ENCODE data around the gene AKR1E2.
"Not testable (repeated sequence)": the region's sequence is repeated elsewhere in the genome, so short reads cannot be mapped to it uniquely, and the experiment has no call there.

AKR1E2 gene

DNA sequence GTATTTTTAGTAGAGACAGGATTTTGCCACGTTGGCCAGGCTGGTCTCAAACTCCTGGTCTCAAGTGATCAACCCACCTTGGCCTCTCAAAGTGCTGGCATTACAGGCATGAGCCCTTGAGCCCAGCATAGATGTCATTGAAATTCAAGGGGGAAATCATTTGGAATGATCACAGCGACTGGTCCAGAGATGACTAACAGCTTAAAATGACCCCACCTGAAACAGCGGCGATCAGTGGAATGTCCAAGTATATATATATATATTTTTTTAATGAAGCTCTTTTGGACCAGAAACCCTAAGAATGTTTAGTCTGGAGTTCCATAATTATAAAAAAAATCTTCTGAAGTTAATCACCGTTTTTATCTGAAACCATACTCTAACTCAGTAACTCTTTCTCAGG, 12.5 kb upstream of the AKR1E2 start:
- DNase-seq (ENCODE audit: low read depth) = no peak

DNA sequence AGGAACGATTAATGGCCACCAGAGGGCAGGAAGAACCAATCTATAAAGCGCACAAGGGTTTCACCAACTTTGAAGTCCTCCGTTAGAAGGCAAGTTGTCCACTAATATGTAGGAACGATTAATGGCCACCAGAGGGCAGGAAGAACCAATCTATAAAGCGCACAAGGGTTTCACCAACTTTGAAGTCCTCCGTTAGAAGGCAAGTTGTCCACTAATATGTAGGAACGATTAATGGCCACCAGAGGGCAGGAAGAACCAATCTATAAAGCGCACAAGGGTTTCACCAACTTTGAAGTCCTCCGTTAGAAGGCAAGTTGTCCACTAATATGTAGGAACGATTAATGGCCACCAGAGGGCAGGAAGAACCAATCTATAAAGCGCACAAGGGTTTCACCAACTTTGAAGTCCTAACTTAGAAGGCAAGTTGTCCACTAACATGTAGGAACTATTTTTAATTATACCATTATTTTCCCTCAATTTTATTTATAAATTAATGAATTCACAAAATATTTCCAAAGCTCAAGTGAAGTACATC, 10.3 kb upstream of the AKR1E2 start:
- not testable (repeated sequence) for DNase-seq (ENCODE audit: low read depth)

DNA sequence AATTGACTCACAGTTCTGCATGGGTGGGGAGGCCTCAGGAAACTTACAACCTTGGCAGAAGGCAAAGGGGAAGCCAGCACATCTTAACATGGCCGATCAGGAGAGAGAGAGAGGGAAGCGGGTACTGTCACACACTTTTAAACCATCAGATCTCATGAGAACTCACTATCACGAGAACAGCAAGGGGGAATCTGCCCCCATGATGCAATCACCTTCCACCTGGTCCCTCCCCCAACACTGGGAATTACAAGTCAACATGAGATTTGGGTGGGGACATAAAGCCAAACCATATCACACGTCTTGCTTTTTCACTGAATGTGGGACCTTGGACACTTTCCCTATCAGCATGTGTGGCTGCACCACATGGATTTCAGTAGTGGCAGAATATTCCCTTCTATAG, 9.0 kb upstream of the AKR1E2 start:
- no peak for DNase-seq (ENCODE audit: low read depth)

DNA sequence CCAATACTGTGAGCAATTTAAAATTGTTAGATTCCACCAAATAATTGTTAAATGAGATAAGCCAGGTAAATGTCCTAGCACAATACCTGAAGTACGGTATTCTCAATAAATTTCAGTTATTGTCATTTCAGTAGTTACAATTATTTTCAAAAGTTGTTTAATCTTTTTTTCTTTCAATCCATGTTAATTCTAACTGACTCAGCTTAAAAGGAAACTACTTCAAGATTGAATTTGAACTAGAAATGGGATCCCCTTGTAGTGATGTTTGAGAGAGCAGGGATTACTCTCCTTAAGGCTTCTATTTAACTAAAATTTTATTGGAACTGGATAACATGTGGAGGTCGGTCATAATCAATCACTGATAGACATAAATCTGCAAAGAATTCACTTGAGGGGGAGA, 6.9 kb upstream of the AKR1E2 start:
- DNase-seq (ENCODE audit: low read depth) = no peak

DNA sequence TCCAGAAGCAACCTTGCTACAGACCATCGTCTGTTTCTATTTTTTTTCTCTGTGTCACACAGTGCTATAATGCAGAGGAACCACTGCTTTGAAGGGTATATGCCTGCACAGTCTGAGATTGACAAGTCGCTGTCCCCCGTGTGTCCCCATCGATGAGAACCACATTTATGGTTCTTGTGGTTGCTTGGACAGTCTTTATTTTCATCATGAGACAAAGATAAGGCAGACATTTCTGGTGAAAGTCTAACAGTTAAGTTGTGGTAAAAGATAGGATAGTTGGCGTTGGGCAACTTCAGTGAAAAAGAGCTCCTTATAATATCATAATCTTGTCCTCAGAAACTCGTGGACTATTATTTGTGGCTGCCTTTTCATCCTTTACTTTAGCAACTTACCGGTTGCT, 6.3 kb upstream of the AKR1E2 start:
- DNase-seq (ENCODE audit: low read depth) = no peak

DNA sequence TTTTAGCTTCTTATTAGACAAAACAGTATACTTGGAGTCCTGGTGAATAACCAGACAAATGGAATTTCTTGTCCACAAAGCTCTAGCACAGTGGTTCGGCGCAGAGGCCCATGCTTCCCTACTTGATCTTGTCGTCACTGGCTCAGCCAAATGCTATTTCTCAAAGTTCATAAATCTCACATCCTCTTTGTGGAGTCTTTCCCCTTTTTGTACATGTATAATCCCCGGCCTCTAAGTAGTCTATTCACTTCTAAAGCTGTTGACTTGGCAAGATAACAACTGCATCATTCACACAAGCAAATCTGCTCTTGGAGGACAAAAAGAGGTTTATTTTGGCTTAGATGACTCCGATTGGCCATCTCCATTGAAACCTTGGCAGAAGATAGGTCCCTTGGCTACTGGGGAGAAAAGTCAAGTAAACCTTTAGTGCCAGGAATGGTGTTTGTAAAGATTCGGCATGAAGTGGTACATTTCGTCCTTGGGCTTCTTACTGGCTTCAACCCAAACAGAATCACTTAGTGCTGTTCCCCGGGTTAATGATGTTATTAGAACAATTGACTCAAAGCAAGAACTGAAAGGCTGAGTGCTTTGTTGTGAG, 5.1 kb upstream of the AKR1E2 start:
- no peak for DNase-seq (ENCODE audit: low read depth)

DNA sequence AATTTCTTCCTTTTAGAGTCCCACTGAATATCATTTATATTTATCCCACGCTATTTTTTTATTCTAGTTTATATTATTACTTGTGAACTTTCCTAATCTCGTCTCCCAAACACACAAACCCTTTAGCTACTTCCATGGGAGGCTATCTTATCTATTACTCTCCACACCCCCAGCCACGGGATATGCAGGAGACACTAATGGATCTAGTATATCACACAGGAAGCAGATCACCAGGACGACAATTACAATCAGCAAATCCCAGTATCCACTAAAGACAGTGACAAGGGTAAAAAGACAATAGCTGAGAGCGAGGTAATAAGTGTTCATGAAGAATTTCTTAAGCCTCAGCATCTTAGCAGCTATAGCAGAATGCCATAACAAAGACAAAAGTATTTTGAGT, 3.8 kb upstream of the AKR1E2 start:
- DNase-seq (ENCODE audit: low read depth) = no peak

DNA sequence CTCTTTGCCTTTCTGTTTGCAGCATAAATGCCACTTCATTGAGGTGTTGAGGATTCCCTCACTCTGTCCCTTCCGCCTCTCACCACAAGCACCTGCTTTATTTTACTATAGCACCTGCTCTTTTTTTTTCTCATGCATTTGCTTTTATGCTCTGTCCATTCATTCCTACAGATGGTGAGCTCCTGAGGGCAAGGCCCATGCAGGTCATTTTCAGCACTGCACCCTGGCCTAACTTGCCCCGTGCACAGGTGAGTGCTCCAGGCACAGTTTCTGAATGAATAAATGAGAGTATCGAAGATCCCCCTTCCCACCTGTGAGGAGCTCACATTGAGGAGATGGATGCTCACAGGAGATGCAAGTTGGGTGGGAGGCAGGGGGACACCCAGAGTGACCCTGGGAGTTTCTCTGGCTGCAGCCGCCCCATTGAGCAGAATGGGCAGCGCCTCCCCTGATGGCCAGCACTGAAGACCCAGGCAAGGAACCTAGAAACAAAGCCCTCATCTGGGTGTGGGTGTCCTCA, 1.2 kb upstream of the AKR1E2 start:
- no peak for DNase-seq (ENCODE audit: low read depth)

DNA sequence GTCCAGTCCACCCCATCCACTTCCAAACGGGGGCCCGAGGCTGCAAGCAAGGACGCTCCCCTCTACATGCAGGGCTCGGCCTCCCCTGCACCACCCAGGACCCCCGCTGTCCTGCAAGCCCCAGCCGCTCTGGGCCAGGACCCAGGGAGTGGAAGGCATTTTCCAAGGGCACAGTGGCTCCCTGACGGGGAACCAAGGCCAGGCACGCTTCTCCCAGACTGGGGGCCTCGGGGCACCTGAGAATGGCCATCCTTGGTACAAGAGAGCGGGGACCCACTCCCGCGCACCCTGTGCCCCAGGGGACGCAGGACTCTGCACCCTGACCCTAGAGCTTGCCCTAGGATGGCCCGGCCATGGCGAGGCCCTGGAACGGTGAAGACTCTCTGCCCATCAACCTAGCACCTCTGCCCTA, 545 bp upstream of the AKR1E2 start:
- no peak for DNase-seq (ENCODE audit: low read depth)

DNA sequence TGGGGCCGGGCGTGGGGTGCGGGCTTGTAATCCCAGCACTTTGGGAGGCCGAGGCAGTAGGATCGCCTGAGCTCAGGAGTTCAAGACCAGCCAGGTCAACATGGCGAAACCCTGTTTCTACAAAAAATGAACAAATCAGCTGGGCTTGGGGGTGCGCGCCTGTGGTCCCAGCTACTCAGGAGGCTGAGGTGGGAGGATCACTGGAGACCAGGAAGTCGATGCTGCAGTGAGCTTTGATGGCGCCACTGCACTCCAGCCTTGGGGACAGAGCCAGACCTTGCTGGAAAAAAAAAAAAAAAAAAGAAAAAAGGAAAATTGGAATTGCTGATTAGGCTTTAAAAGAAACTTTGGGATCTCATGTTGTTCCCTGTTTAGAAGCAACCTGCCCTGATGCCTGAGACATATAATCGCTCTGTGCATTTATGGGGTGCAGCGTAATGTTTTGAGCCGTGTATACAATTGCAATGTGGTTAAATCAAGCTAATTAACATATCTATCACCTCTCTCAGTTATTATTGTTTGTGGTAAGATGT, 851 bp downstream of the AKR1E2 start:
- no peak for DNase-seq (ENCODE audit: low read depth)

DNA sequence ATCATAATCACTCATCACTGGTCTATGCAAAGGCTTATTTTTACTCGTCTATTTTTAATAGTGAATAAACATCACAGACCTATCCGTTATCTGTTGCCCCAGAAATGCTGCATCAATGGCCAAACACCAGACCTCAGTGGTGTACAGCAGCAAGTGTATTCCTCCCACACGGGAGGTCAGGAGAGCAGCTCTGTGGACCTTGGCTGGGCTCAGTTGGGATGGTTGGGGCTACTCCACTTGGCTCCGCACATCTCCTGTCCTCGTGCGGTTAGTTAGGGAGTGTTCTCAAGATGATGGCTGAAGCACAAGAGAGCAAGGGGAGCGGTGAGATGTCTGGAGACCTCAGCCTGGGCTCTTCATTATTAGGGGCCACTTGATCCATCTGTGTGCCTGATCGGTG, 2.0 kb downstream of the AKR1E2 start:
- DNase-seq (ENCODE audit: low read depth) = no peak

DNA sequence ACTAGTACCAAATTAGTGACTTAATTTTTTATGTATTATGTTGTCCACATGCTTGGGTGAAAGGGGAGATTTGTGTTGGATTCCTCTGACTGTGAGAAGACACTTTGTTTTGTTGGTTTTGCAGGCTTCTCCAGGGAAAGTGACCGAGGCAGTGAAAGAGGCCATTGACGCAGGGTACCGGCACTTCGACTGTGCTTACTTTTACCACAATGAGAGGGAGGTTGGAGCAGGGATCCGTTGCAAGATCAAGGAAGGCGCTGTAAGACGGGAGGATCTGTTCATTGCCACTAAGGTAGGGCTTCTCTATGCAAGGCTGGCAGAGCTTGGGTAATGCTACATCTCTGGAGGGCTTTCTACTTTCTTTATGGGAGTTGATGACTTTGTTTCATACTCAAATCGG, 4.5 kb downstream of the AKR1E2 start:
- no peak for DNase-seq (ENCODE audit: low read depth)

DNA sequence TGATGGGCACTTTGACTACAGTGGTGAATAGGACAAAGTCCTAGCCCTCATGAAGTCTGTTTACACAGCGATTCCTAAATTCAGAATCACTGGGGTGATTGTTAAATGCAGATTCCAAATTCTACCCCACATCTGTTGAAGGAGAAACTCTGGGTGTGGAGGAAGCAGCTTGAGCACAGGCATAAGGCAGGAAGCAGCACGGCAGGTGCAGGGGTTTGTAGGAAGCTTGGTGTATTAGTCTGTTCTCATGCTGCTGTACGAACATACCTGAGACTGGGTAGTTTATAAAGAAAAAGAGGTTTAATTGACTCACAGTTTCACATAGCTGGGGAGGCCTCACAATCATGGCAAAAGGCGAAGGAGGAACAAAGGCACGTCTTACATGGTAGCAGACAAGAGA, 5.1 kb downstream of the AKR1E2 start:
- DNase-seq (ENCODE audit: low read depth) = no peak

DNA sequence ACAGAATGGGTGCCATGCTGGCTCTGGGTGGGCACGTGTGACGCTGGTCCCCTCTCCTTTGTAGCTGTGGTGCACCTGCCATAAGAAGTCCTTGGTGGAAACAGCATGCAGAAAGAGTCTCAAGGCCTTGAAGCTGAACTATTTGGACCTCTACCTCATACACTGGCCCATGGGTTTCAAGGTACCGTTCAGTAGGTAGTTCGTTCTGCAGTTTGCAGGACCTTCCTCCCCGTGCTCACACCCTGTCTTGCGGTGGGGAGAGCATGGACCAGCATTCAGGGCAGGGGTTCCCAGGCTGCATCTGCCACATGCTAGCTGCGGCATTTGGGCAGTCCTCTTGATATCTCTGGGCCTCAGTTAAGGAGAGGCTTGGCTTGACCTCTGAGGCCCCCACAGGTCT, 7.3 kb downstream of the AKR1E2 start:
- no peak for DNase-seq (ENCODE audit: low read depth)

DNA sequence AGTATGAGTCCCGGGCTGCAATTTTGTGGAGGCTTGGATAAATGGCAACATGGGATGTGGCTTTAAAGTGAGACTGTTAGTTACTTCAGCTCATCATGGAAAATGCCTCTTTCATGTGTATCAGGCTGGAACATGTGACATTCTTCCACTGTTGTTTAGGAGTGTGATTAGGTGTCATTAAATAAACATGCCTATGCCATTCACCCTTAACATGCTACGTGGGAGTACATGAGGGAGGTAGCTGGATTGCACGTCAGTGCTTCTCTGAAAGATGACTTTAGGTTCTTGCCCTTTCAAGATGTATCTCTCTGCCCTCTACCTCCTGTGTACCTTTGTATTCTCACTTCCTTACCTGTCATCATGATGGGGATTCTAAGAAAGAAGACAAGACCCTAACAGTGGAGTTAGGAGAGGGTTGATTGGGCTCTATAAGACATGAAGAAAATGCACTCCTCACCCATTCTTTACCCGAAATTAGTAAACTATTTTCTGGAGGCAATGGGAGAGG, 8.9 kb downstream of the AKR1E2 start:
- no peak for DNase-seq (ENCODE audit: low read depth)

DNA sequence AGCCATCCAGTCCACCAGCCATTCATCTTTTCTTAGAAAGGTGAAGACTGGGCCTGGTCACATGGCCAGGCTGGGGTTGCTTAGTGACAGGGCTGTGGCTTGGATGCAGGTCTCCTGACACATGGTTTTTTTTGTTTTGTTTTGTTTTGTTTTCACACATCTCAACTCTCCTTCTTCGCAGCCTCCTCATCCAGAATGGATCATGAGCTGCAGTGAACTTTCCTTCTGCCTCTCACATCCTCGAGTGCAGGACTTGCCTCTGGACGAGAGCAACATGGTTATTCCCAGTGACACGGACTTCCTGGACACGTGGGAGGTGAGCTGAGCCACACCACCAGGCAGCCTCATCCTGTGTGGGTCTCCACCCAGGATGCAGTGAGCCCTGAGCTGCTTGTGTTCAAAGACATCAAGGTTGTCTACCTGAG, 9.5 kb downstream of the AKR1E2 start:
- no peak for DNase-seq (ENCODE audit: low read depth)

DNA sequence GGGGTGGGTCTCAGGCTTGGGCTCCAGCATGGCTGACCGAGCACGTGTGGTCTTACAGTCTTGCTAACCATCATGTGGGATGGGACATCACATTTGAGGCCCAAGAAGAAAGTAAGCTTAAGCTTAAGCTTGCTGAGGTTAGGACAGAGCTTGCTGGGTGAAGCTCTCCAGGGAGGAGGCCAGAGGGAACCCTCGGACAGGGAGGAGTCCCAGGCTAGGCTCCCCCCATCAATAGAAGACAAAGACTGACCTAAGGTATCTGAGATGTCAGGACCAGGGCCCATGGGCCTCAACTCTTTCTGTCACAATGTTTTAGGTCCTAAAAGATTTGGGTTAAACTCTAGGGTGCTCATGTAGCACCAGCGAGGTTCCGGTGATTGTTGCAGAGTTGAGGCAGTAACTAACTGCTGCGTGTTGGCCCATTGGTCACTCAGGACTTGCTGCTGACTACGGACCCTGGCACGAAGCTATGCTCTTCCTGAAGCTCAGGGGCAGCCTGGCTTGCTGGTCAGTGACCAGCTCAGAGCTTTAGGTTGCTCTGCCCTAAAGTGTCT, 10.5 kb downstream of the AKR1E2 start:
- no peak for DNase-seq (ENCODE audit: low read depth)

DNA sequence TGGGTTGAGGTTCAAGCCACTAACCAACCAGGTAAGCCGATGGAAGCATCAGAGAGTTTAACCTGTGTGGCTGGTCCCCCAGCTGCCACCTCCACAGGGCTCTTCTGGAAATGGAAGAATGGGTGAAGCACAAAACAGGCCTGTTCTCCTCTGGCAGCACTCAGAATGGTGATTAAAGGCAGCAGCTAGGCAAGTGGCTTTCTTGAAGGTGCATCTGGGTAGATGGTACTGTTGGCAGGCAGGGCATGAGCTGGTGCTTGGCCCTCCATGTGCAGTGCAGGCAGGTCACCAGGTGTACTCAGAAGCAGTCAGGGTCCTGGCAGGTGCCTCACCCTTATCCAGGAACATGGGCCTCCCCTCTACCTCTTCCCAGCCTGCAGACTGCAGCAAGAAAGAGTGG, 11.5 kb downstream of the AKR1E2 start:
- DNase-seq (ENCODE audit: low read depth) = no peak

DNA sequence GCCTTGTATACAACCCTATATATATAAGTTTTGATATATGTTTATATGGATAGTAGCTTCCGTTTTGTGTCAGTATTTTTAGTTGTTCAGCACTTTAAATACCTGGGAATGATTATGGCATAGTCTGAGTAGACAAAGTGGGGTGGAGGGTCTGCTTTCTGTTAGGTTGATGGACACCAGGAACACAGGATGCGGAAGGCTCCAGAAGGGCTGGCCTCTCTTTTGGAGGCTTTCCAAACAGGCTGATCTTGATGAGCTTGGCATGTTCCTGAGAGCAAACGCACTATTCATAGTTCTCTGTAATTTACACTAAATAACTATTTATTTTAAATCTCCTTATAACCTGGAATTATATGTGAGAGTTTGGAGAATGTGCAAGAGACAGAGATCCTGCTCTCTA, 12.7 kb downstream of the AKR1E2 start:
- no peak for DNase-seq (ENCODE audit: low read depth)

DNA sequence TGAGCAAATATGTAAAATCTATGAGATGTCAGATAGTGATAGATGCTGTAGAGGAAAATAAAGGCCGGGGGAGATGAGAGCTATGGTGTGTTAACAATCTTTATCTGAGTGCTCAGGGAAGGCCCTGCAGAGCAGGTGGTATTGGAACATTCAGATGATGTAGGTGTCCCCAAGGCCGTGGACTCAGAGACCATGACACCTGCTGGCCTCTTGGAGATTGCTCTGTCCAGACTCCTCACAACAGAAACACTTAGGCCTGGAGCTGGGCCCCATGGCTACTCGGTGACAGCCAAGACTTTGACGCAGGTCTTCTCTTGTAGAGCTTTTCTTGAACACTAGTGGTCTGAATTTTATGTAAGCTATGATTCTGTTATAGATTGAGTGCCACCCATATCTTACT, 13.3 kb downstream of the AKR1E2 start:
- DNase-seq (ENCODE audit: low read depth) = no peak

DNA sequence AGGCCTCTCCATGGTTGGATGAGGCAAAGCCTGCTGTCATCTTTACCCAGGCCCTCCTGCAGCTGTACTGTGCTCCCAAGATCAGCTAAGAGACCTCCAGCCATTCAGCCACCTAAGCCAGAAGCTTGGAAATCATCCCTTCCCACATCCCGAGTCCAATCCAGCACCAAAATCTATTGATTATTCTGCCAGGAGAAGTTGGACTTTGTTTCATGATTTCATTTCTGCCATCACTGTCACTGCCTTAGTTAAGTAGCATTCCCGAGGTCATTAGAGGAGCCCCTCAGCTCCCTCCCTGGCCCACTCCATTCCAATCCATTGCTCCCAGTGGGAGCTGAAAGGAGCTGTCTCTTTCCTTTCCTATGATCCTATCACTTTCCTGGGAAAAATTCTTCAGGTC, 14.1 kb downstream of the AKR1E2 start:
- DNase-seq (ENCODE audit: low read depth) = no peak

DNA sequence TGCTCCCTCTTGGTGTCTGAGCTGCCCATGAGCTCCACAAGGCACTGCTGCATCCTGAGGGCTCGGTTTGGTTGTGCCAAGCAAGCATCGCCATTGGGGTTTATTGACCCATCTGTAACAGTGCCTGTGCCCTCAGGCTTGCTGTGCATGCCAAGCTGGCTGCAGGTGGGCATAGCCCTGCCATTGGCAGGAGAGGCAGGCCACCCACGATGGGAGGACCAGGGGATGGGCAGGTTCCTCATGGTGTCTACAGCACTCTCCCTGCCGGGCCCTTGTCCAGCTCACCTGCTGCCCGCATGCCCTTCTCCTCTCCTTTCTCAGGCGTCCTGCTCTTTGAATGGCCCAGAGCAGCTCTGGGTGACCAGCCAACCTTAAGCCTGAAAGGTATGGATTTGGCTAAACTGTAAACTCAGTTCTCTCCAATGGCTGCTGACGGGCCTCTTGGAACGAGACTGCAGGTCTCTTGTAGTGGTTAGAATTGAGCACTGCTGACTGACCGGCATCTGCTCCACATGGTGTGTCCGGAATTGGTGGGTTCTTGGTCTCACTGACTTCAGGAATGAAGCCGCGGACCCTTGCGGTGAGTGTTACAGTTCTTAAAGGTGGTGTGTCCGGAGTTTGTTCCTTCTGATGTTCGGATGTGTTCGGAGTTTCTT, 17.6 kb downstream of the AKR1E2 start:
- DNase-seq (ENCODE audit: low read depth) = no peak

DNA sequence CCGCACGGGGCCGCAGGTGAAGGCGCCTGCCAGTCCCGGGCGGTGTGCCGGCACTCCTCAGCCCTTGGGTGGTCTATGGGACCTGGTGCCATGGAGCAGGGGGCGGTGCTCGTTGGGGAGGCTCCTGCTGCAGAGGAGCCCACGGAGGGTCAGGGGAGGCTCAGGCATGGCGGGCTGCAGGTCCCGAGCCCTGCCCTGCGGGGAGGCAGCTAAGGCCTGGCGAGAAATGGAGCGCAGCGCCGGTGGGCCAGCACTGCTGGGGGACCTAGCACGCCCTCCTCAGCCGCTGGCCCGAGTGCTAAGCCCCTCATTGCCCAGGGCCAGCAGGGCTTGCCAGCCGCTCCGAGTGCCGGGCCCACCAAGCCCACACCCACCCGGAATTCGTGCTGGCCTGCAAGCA, 18.9 kb downstream of the AKR1E2 start:
- no peak for DNase-seq (ENCODE audit: low read depth)

Measured in GM04503 (cell line).